Esophagus muscularis mucosa (tissue), 4 donors: ENCODE measurements around the gene PROZ.

Source experiments
- EP300 ChIP-seq: sonication (generic); formaldehyde crosslinking; IDR thresholded peaks from one replicate; pipeline ENCODE4 v1.6.1; 2017; ENCODE audit warnings: antibody characterized with exemption
- POLR2AphosphoS5 ChIP-seq, 2 donors: sonication (generic); formaldehyde crosslinking; IDR thresholded peaks; one replicate each; pipeline ENCODE4 v1.6.1; 2017; ENCODE audit warnings: antibody characterized with exemption in 2 of 2
- TF ChIP-seq, protein P1 (sequence below), 3 experiments: fragments of 200-600 bp in 2 of 3; fragments of 450-650 bp in 1 of 3; sonication (generic) in 2 of 3; IDR thresholded peaks; one replicate each; pipeline ENCODE4 v1.5.1; 2017 to 2019; ENCODE audit warnings: antibody characterized with exemption in 3 of 3, mild to moderate bottlenecking in 2 of 3, moderate library complexity in 1 of 3

DNA sequence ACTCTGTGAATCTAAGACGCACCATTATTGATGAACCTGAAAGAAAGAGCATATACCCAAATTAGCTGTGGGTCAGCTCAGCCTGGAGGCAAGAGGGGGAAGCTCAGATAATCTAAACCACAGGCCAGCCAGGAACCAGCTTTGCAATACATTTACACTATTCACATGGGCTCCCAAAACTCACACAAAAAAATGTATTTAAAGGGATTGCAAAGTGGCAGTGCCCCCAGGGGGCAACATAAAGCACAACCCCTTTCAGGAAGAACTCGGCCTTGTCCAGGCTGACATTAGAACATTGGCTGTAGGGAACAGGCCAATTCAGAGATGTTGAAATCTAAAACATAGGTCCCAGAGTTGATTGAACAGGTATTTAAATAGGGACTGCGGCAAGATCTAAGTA lies 3.2 kb upstream of the PROZ start:
- TF ChIP-seq, protein P1, sequence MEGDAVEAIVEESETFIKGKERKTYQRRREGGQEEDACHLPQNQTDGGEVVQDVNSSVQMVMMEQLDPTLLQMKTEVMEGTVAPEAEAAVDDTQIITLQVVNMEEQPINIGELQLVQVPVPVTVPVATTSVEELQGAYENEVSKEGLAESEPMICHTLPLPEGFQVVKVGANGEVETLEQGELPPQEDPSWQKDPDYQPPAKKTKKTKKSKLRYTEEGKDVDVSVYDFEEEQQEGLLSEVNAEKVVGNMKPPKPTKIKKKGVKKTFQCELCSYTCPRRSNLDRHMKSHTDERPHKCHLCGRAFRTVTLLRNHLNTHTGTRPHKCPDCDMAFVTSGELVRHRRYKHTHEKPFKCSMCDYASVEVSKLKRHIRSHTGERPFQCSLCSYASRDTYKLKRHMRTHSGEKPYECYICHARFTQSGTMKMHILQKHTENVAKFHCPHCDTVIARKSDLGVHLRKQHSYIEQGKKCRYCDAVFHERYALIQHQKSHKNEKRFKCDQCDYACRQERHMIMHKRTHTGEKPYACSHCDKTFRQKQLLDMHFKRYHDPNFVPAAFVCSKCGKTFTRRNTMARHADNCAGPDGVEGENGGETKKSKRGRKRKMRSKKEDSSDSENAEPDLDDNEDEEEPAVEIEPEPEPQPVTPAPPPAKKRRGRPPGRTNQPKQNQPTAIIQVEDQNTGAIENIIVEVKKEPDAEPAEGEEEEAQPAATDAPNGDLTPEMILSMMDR (IDR thresholded peaks at IDR 0.05), result no peak
- no peak for TF ChIP-seq POLR2AphosphoS5 (IDR thresholded peaks at IDR 0.05)
- no peak for TF ChIP-seq EP300
